ENCODE data around the gene PCYT1A.

The PCYT1A gene

GRCh38 chr3:196194542-196194915 is 93.0 kb downstream of the PCYT1A start:
- DNase-seq (ENCODE audit: low read depth) = no peak
- H3K4me3 ChIP-seq (ENCODE audit: low read depth, low read length) = no peak overlapping the region
- TF ChIP-seq CTCF (conservative IDR thresholded peaks at IDR 0.05; ENCODE audit: low read depth, low read length) = no peak

- no peak for TF ChIP-seq CTCF (conservative IDR thresholded peaks at IDR 0.05; ENCODE audit: low read depth, low read length)
- H3K4me3 ChIP-seq (ENCODE audit: low read depth, low read length) = no peak overlapping the region
These were observed 93.6 kb downstream of the PCYT1A start for GRCh38 chr3:196193736-196194541.

GRCh38 chr3:196193133-196193735 is 94.3 kb downstream of the PCYT1A start:
- DNase-seq (ENCODE audit: low read depth) = no peak
- no peak for TF ChIP-seq CTCF (conservative IDR thresholded peaks at IDR 0.05; ENCODE audit: low read depth, low read length)
- H3K4me3 ChIP-seq (ENCODE audit: low read depth, low read length) = no peak overlapping the region

More at GRCh38 chr3:196193736-196194541, 93.6 kb downstream of the PCYT1A start:
- no peak for DNase-seq (ENCODE audit: low read depth)

GRCh38 chr3:196192524-196193051 is 94.9 kb downstream of the PCYT1A start:
- no peak for TF ChIP-seq CTCF (conservative IDR thresholded peaks at IDR 0.05; ENCODE audit: low read depth, low read length)
- no peak for DNase-seq (ENCODE audit: low read depth)
- no peak overlapping the region for H3K4me3 ChIP-seq (ENCODE audit: low read depth, low read length)

- no peak for DNase-seq (ENCODE audit: low read depth)
- peak; percentile 34 for TF ChIP-seq CTCF (conservative IDR thresholded peaks at IDR 0.05; ENCODE audit: low read depth, low read length)
- H3K4me3 ChIP-seq (ENCODE audit: low read depth, low read length) = no peak overlapping the region
These were observed 95.4 kb downstream of the PCYT1A start for GRCh38 chr3:196192036-196192523.

GRCh38 chr3:196189566-196190347 is 97.8 kb downstream of the PCYT1A start:
- no peak for TF ChIP-seq CTCF (conservative IDR thresholded peaks at IDR 0.05; ENCODE audit: low read depth, low read length)
- H3K4me3 ChIP-seq (ENCODE audit: low read depth, low read length) = no peak overlapping the region
- DNase-seq (ENCODE audit: low read depth) = no peak
